HG03060 (cell line): ENCODE measurements around the gene QPCT.
A peak's percentile ranks its signal among the peaks of the same experiment; 100 is the strongest.
"Not testable (repeated sequence)": the region's sequence is repeated elsewhere in the genome, so short reads cannot be mapped to it uniquely, and the experiment has no call there.

Experiments used
- ATAC-seq: cut with Tn5 transposase; IDR thresholded peaks from one replicate; pipeline ENCODE4 v1.9.1; 2021; ENCODE audit warnings: low read depth, moderate number of reproducible peaks; ENCODE audit not compliant: unreplicated experiment

The QPCT gene

GRCh38 chr2:37389395-37389794 is 45.0 kb downstream of the QPCT start:
- no peak for ATAC-seq

GRCh38 chr2:37389989-37390765 is 45.7 kb downstream of the QPCT start:
- peak; percentile 87 for ATAC-seq

DNA sequence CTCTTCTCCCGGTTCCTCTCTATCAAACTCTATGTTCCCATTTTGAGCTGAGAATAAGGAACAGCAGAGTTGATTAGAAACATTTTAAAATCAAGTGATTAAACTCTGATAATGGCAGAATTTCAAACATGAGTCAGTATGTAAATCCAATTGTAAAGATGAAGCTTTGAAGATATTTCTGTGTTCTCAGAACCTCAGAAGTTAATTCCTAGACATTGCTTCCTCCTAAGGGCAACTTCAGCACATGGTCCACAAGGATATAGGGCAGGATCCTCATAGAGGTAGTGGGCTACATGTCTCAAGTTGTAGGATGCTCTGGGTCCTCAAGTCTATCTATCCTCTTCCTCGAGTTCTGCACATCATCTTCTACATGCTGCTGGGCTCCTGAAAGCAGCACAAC is 46.3 kb downstream of the QPCT start:
- ATAC-seq: no peak

GRCh38 chr2:37391711-37392110 is 47.3 kb downstream of the QPCT start:
- ATAC-seq: no peak

GRCh38 chr2:37392428-37392827 is 48.0 kb downstream of the QPCT start:
- ATAC-seq: no peak

- no peak for ATAC-seq
These were observed 49.8 kb downstream of the QPCT start for GRCh38 chr2:37394263-37394662.

DNA sequence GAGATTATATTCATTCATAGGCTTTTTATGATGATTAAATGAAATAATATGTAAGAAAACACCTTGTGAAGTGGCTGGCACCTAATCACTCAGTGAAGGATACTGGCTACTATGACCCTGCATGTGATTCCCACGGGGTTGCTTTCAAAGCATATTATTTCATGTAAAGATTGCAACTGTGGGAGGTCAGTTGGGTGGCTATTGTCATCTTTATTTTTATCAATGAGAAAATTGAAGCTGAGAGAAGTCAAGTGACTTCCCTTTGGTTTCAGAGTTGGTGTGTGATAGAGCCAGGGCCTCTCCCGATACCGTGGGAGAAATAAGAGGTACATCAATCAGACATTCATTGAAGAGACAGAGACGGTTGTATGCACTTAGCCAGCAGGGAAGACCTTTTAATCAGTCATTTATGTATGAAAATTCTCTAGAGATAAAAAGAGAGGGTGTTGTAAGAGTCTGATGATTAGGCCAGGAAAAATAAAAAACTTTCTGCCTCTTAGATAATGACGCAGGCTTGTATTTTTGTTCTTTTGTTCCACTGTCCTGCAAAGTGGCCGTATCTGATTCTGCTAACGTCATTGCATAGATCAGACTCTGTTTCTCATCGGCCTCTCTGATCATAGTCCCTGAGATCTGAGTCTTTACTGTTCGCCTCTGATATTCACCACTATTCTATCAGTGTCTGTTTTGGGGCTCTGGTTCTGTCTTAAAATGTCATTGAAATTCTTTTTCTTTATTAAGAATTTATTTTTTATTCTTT is 50.5 kb downstream of the QPCT start:
- no peak for ATAC-seq

GRCh38 chr2:37396890-37397565 is 52.6 kb downstream of the QPCT start:
- ATAC-seq: no peak

DNA sequence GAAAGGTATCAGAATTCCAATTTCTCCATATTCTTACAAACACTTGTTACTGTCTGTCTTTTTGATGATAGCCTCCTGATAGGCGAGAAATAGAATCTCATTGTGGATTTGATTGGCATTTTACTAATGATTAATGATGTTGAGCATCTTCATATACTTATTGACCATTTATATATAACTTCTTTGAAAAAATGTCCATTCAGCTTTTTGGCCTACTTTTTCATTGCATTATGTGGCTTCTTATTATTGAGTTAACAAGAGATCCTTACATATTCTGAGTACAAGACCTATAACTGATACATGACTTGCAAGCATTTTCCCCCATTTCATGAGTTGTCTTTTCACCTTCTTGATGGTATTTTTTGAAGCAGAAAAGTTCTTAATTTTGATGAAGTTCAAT is 54.6 kb downstream of the QPCT start:
- ATAC-seq: no peak

DNA sequence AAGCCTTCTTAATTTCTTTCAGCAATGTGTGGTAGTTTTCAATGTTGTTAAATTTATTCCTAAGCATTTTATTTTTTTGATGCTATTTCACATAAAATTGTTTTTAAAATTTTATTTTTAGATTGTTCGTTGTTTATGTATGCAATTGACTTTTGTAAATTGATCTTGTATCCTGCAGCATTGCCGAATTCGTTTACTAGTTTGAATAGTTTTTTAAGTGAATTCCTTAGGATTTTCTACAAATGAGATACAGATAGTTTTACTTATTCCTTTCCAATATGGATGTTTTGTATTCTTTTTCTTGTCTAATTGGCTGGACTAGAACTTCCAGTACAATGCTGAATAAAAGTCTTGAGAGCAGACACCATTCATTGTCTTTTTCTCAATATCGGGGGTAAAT is 55.6 kb downstream of the QPCT start:
- no peak for ATAC-seq

GRCh38 chr2:37402636-37403035 is 58.2 kb downstream of the QPCT start:
- ATAC-seq: no peak

DNA sequence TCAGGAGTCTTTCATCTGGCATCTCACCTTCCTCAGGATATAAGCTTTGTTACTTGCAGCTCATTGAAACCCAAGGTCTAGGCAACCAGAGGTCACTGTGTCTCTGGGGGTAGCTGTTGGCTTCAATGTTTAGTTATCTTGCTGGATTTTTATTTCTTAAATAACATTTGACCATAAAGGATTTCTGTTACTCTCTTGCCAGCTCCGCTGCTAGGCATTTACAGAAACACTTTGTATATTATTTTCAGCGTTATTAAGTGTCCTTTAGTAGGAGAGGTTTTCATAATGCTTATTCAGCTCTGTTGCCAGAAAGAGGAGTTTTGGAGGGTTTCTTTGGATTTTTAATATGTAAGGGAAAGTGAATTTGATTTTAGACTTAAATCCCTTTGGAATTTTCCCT is 61.4 kb downstream of the QPCT start:
- no peak for ATAC-seq

DNA sequence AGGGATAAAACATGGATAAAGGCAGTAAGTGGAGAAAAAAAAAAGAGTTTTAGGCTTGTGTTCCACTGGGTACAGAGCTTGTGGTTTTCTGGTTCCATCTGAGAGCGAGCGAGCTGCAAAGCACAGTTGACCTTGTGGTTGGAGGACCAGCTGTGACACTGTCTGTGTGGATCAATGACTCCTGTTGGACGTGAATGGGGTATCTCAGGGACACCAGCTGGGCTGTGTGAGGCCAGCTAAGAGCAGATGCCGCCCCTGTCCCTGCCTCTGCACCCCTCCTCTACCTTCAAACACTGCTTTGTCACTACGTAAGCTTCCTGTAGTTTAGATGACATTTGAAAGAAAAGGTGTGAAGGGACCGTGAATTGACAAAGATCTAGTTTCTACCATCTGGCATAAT is 67.8 kb downstream of the QPCT start:
- no peak for ATAC-seq

- not testable (repeated sequence) for ATAC-seq
These were observed 69.6 kb downstream of the QPCT start for GRCh38 chr2:37413911-37414469.

DNA sequence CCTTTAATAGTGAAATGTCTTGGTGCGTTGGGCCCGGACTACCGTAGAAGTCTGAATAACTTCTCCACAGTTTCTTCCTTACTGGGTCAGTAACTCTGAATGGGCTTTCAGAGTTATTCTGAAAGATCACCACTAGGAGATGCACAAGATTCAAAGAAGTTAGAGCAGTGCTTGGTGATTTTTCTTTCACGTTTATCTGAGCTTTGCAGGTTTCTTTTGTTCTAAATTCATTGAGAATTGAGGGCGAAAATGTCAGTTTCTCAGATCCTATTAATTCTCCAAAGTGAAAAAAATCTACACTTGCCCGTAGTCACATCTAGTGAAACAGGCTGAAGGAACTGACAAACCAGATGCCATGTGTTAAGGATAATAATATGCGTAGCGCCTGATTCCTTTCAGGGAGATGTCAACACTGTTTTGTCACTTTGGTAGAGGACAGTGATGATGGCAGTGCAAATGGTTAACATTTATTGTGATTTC is 70.1 kb downstream of the QPCT start:
- ATAC-seq: no peak

DNA sequence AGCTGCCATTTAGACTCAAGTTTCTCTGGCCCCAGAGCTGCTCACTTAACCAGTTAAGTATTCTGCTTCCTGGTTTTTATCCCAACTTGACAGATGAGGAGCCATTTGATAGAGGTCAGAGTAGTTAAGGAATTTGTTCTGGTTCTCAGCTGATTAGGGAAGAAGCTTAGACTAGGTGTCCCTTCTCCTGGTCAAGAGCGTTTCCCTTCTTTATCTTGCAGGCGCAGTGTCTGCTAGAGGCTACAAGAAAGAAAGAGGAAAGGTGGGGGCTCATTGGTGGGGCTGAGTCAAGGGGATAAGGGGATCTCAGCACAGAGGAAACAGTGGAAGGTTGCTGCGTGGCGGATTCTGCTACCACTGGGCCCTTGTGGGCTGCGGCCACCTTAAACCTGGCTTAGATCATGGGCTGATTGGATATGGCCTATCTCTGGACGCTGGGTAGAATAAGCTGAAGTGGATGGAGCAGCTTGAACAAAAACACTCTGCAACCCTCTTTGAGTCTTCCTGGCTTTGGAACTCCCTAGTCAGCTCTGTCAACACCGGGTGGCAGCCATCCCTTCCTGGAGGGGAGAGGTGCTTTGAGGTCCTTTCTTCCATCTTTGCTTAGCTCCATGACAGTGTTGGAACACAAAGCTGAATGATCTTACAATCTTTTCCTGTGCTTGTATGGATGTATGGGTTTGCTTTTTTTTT is 70.8 kb downstream of the QPCT start:
- no peak for ATAC-seq

- no peak for ATAC-seq
These were observed 72.9 kb downstream of the QPCT start for GRCh38 chr2:37417321-37417720.

DNA sequence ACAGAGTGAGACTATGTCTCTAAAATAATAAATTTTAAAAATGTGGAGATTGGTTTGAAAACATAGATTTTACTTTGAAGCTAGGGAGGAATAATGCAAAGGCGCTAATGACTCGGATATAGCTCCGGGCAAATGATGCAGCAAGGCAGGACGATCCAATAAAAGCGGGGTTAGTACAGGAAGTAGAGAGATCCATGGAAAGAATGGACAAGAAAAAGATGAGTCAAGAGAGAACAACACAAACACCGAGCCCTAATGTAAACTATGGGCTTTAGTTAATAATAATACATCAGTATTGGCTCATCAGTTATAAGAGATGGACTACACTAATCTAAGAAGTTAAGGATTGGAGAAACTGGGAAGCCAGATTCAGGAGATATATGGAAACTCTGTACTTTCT is 74.5 kb downstream of the QPCT start:
- no peak for ATAC-seq

DNA sequence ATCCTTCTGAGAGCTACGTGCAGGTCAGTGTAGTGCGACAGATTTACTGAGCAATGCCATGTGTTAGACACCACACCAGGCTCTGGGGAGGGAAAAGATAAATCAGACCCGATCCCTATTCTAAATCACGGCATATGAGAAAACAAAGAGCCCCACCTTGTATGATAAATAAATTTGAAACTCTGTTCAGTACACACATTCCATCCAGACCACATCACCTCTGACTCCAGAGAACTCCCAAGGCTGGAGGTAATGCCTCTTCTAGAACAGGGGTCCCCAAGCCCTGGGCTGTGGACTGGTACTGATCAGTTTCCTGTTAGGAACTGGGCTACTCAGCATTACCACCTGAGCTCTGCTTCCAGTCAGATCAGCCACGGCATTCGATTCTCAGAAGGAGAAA is 77.3 kb downstream of the QPCT start:
- no peak for ATAC-seq

- ATAC-seq: no peak
These were observed 78.4 kb downstream of the QPCT start for GRCh38 chr2:37422816-37423215.
